NCI-H1092 (cell line): ENCODE measurements around the gene DNHD1.

Experiments used
- DNase-seq: peaks from one replicate; lab custom pipeline; 2025; lab: John Stamatoyannopoulos, UW

Gene DNHD1

DNA sequence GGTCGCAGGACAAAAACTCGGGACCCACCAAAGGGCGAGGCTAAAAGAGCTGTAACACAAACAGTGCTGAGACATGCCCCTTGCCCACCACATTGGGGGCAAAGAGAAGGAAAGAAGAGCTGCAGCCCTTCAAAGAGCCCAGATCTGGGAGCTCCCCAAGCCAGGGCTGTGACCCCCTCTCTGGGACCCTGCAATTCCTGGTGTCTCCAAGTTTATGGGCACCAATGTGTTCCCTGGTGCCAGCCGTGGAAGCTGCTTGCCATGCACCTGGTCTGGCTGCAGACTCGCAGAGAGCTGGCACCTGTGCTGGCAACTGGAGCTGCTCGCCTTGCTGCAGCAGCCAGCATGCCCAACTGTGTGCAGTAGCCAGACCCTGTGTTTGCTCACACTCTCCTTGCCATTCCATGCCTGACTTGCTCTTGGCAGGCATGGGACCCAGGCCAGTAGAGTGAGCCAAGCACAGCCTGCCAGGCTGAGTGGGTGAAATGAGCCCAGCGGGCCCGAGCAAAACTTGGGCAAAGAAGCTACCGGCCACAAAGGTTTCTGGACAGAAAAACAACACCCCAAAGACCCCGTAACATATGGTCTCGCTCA, 90.4 kb downstream of the DNHD1 start:
- DNase-seq, result no peak

DNA sequence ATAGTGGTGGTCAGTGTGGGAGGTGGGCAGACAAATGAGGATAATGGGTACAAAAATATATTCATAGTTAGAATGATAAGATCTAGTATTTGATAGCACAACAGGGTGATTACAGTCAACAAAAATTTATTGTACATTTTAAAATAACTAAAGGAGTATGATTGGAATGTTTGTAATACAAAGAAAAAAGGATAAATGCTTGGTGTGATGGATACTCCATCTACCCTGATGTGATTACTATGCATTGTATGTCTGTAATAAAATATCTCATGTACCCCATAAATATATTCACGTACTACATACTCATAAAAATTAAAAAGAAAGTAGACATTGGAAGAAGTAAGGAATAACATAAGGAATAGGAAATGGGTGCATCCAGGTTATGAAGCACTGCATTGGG, 90.9 kb downstream of the DNHD1 start:
- no peak for DNase-seq

DNA sequence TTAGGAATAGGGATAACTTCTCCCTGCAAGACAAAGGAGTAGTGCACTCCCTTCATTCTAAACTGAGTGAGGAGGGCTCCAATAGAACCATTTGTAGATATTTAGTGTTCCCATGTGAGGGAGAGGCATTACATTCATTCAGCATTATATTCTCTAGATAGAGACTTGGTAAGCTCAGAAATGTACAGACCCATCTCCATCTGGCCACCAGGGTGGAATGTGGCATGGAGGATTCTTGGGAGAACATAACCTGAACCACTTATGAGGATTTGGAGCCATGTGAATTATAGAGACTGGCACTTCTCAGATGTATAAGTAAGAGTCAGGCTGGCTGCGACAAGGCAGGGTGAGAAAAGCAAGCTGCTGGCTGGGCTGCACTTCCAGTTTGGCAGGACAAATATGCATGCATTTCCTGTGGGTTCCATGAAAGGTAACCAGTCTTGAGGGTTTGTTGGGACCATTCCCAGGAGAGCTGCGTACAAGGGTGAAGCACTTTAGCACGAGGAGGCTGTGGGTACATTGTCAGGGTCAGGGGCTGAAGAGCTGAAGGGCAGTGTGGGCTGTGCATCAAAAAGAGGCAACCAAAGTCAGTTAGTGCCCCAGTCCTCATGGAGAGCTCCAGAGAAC, 97.2 kb downstream of the DNHD1 start:
- no peak for DNase-seq

DNA sequence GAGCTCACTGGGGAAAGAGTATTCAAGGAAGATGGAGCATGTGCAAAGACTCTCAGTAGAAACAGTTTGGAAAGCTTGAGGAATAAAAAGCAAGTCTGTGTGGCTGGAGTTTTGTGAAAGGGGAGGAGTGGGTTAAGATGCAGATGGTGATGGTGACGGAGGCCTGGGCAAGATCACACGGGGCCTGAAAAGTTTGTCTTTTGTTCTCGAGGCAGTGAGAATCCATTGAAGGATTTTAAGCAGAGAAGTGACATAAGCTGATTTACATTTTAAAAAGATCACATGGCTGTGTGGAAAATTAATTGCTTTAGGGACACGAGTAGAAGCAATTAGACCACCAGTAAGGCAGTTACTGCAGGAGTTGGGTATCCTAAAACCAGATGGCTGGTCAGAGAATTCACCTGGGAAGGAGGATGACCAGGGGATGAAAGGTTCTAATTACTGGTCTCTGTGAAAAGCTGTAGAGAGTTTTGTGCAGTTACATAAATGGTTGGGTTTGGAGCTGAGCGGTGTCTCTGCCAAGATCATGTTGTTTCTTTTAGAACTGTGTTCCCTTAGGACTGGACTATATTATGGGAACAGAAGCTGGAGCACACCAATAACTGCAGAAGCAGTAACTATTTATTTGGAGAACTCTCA, 99.3 kb downstream of the DNHD1 start:
- DNase-seq, result no peak

DNA sequence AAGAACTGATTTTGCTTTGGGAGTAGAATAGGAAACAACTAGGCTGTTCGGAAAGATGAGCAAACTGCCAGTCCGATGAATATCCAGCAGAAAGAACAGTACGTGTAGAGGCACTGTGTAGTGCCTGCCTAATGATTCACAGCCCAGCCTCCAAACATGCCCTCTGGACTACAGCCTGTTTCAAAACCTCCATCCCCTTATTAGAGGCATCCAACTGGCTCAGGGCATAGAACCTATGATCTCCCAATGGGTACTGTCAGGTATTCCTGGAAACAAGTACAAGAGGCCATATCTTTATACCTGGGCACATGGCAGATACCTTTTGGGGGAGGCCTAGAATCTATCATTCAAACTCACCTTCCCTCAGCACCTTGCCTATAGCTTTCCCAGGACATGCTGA, 101.5 kb downstream of the DNHD1 start:
- DNase-seq, result no peak

DNA sequence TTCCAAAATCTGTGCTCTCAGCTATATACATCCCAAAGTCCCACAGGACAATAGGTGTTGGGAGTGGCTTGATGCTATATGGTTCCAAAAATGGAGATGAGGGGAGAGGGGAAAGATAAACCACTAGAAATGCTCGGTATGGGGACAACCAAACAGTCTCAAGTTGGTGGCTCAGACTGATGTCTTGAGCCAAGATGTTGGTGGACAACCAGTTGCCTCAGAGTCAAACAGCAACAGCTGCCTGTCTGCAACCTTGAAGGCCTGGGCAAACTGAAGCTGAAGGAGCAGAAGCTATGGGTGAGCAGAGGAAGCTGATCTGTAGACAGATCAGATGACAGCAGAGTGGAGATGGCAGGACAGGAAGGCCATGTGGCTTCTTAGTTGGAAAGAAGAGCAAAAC, 102.4 kb downstream of the DNHD1 start:
- no peak for DNase-seq

DNA sequence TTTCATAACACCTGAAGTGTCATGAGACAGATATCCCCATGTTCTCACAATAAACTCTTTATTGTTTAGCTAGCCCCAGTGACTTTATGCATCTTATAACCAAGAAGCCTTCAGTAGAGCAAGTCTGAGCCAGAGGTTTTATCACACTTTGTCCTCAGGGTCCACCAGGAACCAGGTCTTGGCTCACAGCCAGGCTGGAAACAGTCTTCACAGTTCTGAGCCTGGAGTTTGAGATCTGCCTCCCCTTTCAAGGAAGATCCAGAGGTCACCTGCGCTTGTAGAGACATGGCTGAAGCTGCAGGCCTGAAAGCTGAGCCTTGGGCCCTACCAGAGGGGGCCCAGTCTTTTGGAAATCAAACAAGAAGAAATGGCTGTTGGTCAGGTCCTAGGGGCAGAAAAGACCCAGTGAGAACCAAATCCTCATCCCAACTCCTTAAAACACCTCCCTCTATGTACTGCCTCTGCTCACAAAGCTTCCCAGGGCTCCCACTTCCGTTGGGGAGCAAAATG, 102.9 kb downstream of the DNHD1 start:
- DNase-seq, result no peak

DNA sequence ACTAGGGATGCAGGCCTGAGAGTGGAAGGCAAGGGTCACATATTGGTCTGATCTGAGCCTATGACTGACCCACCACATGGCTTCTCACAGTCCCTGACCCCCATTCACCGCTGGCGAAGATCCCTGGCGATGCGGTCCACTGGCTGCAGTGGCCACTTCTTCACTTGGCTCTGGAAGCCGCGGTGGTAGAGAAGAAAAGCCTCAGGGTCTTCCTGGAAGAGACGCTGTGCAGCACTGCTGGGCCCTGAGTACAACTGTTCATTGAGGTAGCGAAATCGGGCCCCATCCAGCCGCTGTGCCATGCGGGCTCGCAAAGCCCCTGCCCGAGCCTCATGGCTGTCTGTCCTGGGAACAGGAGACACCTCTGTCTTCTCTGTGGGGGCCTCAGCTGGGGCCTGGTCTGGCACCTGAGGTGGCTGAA, 104.0 kb downstream of the DNHD1 start:
- DNase-seq, result no peak

DNA sequence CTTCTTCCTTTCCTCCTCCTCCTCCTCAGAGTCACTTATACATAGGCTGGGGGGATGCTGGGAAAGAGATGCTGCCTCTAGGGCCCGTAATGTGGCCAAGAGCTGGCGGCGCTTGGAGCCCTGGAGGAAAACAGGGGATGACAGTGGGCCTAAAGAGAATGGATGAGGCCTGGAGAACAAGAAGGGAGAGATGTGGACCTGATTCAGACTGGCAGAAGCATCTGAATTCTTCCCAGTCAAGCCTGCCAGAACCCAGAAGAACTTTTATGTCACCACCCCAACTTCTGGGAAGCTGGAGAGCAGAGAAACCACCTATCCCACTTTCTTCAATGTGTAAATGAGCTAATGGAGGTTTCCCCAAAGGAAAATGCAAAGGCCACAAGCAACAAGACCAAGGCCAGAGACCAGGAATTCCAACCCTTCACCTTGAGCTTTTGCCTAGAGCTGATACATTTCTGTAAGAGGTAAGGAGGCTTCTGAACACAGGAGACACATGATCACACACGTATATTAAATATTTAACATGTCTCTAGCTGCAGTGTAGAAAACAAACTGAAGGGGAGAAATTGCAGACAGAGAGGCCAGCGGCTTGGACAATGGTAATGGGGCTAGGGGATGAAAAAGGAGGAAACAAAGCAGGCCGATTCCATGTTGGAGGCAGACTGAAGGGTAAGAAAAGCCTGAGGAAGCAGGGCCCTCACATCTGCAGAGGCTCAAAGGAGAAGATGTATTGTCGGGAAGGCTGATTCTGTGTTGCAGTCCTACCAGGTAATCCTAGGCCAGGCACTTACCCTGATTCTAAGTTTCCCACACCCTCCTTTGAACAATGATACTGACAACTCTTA, 105.2 kb downstream of the DNHD1 start:
- no peak for DNase-seq

DNA sequence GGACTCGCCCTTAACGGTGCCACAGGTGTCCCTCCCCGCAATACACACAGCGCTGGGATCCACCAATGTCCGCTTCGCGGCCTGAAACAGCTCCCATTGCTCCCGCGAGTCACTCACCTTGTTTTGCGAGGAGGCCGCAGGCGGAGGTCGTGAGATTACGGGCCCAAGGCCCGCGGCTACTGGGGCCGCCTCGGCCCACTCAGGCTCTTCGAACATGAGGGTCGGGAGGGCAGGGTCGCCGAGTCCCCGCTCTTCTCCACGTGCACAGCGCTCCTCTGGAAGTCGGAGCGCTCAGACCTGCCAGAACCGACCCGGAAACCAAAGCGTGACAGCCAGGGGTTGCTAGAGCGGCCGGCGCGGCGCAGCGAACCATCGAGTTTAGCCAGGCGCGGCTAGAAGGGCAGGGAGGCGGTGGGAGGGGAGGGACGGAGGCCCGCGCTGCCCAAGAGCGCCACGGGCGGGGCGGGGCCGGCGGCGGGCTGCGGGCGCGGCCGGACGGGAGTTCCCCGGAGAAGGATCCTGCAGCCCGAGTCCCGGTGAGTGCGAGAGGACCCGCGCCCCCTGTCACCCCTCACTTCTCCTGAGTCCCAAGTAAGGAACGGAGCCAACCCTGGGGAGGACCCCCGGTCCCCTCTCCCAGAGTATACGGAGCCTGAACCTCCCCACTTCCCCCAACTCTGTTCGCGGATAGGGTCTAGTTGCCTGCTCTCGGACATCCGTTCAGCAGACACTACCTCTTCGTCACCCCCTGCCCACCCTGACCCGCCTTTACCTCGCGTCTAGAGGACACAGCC, 106.4 kb downstream of the DNHD1 start, which contains the start of the genes ILK and RRP8:
TSS of gene ILK (plus strand) at position 488 of the 794 bp plus-strand sequence. CDS start 498 bp downstream, outside the sequence.
TSS of gene RRP8 (minus strand) at position 330 of the 794 bp plus-strand sequence. CDS start at position 216, 114 bp downstream.
- peak; percentile 89 for DNase-seq

DNA sequence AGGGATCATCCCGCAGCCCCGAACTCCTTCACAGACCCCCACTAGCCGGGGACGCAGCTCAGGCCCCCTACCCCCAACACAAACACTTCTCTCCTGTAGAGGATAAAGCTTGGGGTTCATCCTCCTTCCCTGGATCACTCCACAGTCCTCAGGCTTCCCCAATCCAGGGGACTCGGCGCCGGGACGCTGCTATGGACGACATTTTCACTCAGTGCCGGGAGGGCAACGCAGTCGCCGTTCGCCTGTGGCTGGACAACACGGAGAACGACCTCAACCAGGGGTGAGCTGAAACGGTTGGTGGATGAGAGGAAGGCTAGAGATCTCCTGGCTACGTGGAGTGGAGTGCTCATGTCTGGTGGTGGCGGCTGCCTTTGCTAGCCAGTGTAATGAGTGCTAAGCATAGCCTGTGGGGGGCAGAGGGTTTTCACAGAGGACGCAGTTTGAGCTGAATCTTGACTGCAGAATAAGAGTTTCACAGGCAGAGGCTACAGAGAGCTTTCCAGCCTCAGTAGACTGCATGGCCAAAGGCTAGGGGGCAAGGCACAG, 107.1 kb downstream of the DNHD1 start:
- DNase-seq, result no peak

DNA sequence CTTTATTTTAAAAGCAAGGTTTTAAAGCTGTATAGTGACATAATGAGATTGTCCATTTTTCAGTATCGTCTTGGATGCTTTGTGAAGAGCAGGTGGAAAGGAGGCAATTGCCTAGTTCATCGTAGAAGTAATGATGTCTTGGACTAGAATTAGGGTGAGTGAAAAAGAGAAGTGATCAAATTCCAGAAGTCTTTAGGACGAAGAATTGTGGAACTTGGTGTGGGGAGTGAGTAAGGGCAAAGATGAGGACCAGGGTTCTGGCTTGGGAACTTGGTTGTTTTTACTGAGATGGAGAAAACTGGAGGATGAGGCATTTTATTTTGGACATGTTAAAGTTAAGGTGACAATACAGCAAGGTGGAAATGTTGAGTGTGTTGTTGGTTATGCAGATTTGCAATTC, 107.7 kb downstream of the DNHD1 start:
- DNase-seq, result no peak

DNA sequence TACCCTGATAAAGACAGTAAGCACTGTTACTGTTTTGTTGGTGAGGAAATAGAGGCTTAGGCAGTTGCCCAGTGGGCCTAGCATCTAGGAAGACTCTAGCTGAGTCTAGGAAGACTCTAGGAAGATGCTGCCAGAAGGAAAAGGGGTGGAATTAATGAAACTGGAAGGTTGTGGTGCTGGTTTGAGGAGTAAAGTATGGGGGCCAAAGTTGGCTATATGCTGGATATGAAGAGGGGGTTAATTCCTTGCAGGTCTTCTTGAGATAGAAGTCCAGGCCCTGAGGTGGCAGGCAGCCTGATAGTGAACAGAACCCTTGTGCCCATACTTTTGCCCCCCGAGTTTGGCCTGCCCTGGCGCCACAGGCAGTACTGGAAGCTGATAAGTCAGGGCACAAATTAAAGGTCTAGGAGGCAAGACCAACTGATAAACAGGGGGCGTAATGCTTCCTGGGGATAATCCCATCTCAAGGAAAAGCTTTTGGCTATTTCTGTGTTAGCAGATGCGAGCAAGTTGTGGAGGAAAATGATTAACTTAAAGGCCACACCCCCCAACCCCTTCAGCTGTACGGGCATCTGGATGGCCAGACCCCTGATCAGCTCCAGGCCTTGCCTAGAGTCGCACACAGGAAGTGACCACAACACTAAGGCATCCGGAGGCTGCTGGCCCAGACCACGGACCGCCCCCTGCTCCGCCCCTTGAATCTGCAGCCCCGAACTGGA, 109.5 kb downstream of the DNHD1 start:
- no peak for DNase-seq

DNA sequence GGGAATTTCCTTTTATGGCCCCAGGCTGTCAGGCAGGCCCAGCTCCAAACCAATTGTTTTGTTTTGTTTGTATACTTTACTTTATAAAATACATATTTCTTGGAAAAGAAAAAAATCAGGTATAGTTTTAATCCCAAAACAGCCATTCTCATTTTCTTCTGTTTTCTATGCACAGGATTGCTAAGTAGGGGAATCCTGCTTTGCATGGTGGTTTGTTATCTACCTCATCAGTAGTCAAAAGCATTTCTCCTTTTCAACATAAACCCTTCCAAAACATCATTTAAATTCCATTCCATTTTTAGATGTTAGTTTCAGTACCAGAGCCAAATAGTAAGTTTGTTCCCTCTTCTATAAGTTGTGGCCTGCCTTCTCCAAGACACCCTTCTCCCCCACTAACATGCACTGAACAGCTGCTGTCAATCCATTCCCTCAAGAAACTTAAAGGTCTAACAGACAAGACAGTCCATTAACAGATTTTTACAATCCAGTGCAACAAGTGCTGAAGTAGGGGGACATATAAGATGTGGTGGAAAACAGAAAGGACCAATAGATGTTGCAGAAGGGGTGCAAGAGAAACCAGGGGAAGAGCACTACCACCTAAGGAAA, 110.2 kb downstream of the DNHD1 start:
- no peak for DNase-seq

DNA sequence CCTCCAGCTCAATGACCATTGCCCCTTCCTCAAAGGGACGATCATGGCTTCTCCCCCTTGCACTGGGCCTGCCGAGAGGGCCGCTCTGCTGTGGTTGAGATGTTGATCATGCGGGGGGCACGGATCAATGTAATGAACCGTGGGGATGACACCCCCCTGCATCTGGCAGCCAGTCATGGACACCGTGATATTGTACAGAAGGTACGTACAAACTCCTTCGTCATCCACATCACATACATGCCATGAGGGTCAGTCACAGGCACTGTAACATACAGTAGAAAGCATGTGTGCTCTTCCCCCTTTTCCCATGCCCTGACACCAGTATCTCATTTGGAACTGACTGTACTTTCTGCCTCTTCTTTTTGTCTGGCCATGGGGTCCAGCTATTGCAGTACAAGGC, 110.9 kb downstream of the DNHD1 start:
- DNase-seq, result no peak

DNA sequence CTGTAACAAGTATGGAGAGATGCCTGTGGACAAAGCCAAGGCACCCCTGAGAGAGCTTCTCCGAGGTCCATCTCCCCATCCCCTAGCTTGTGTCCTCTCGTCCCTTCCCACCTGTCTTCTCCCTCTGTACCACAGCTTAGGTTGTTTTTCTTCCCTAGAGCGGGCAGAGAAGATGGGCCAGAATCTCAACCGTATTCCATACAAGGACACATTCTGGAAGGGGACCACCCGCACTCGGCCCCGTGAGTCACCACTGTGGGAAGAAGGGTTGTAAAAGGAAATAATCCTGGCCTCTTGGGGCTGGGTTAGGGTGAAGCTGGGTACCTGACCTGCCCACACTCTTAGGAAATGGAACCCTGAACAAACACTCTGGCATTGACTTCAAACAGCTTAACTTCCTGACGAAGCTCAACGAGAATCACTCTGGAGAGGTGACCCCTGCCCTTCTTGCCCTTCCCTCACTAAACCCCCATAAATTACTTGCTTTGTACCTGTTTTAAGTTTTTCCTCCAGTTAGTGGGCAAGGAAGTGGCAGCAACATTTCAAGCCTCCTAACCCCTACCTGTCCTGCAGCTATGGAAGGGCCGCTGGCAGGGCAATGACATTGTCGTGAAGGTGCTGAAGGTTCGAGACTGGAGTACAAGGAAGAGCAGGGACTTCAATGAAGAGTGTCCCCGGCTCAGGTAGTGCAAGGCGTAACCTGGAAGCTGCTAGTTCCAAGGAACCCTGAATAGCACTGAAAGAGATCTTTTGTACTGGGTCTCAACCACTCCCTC, 111.8 kb downstream of the DNHD1 start:
- DNase-seq, result no peak

DNA sequence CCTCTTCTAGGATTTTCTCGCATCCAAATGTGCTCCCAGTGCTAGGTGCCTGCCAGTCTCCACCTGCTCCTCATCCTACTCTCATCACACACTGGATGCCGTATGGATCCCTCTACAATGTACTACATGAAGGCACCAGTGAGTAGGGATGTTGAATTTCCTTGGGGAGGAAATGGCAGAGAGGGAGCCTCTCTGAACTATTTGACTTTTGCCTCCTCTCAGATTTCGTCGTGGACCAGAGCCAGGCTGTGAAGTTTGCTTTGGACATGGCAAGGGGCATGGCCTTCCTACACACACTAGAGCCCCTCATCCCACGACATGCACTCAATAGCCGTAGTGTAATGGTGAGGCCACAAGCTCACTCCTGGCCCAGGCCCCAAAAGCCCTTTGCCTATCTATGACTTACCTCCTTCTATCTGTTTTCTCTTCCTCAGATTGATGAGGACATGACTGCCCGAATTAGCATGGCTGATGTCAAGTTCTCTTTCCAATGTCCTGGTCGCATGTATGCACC, 112.5 kb downstream of the DNHD1 start:
- no peak for DNase-seq

DNA sequence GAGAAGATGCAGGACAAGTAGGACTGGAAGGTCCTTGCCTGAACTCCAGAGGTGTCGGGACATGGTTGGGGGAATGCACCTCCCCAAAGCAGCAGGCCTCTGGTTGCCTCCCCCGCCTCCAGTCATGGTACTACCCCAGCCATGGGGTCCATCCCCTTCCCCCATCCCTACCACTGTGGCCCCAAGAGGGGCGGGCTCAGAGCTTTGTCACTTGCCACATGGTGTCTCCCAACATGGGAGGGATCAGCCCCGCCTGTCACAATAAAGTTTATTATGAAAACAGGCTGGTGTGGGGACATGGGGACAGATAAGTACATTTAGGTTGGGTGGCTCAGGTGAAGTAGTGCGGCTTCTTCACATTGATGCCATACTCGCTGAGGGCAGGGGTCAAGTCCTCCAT, 113.5 kb downstream of the DNHD1 start:
- no peak for DNase-seq
